ENCODE measurements around the gene TMIGD1.

DNA sequence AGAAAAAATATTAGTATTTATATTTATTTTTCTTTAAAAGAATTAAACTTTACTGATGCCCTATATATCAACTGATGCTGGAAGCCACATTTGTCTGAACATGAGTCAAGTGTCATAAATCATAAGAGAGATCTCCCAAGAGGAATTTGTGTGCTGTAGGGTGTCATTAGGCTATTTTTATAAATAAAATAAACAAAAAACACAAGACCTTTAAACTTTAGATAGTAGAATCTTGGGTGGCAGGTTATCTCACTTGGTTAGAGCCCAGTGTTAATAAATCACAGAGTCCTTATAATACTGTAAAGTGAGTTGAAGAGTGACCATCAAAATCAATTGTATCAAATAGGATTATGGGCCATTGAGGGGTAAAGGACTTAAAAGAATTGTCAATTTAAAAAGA, 23.6 kb upstream of the TMIGD1 start:
- TF ChIP-seq, protein P1, sequence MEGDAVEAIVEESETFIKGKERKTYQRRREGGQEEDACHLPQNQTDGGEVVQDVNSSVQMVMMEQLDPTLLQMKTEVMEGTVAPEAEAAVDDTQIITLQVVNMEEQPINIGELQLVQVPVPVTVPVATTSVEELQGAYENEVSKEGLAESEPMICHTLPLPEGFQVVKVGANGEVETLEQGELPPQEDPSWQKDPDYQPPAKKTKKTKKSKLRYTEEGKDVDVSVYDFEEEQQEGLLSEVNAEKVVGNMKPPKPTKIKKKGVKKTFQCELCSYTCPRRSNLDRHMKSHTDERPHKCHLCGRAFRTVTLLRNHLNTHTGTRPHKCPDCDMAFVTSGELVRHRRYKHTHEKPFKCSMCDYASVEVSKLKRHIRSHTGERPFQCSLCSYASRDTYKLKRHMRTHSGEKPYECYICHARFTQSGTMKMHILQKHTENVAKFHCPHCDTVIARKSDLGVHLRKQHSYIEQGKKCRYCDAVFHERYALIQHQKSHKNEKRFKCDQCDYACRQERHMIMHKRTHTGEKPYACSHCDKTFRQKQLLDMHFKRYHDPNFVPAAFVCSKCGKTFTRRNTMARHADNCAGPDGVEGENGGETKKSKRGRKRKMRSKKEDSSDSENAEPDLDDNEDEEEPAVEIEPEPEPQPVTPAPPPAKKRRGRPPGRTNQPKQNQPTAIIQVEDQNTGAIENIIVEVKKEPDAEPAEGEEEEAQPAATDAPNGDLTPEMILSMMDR (IDR thresholded peaks at IDR 0.05): no peak
- TF ChIP-seq EZH2 (IDR thresholded peaks at IDR 0.05; ENCODE audit: borderline replicate concordance, insufficient read depth, low read depth, low read length, poor library complexity, severe bottlenecking): no peak
